HEK293 (cell line): ENCODE data around the gene POM121L2.
A peak's percentile ranks its signal among the peaks of the same experiment; 100 is the strongest.

Source experiments
- ATF2 ChIP-seq: fragments of 450-650 bp; formaldehyde crosslinking; IDR thresholded peaks from 2 replicates; pipeline ENCODE4 v1.5.1; 2016; ENCODE audit warnings: missing biosample characterization, missing genetic modification characterization, low read depth
- FEZF1 ChIP-seq: fragments of 450-650 bp; formaldehyde crosslinking; IDR thresholded peaks from 2 replicates; pipeline ENCODE4 v1.5.1; 2016; ENCODE audit warnings: missing biosample characterization, missing genetic modification characterization
- HOXC10 ChIP-seq: sonication (generic); formaldehyde crosslinking; IDR thresholded peaks from 2 replicates; pipeline ENCODE4 v1.8.1; 2023; ENCODE audit warnings: mild to moderate bottlenecking, missing genetic modification reagents
- IKZF3 ChIP-seq: fragments of 450-650 bp; IDR thresholded peaks from 2 replicates; pipeline ENCODE4 v1.5.0; 2018; ENCODE audit warnings: missing biosample characterization, mild to moderate bottlenecking, missing genetic modification characterization, moderate library complexity
- SALL2 ChIP-seq: fragments of 450-650 bp; formaldehyde crosslinking; IDR thresholded peaks from 2 replicates; pipeline ENCODE4 v1.5.0; 2017; ENCODE audit warnings: missing biosample characterization, mild to moderate bottlenecking, missing genetic modification characterization, borderline replicate concordance
- SP3 ChIP-seq: fragments of 450-650 bp; formaldehyde crosslinking; IDR thresholded peaks from 2 replicates; pipeline ENCODE4 v1.5.1; 2016; ENCODE audit warnings: missing biosample characterization, missing genetic modification characterization
- TRIM28 ChIP-seq: IDR thresholded peaks from 2 replicates; pipeline ENCODE4 v1.6.1; 2011; ENCODE audit warnings: low read length, control low read depth, borderline replicate concordance
- ZNF121 ChIP-seq: fragments of 450-650 bp; formaldehyde crosslinking; IDR thresholded peaks from 2 replicates; pipeline ENCODE4 v1.5.1; 2016; ENCODE audit warnings: missing biosample characterization, missing genetic modification characterization
- ZNF174 ChIP-seq: fragments of 450-650 bp; formaldehyde crosslinking; IDR thresholded peaks from 2 replicates; pipeline ENCODE4 v1.5.0; 2017; ENCODE audit warnings: missing biosample characterization, mild to moderate bottlenecking, missing genetic modification characterization
- ZNF175 ChIP-seq: fragments of 450-650 bp; formaldehyde crosslinking; IDR thresholded peaks from 2 replicates; pipeline ENCODE4 v1.5.1; 2016; ENCODE audit warnings: missing biosample characterization, missing genetic modification characterization
- ZNF18 ChIP-seq: fragments of 450-650 bp; formaldehyde crosslinking; IDR thresholded peaks from 2 replicates; pipeline ENCODE4 v1.5.1; 2016; ENCODE audit warnings: missing biosample characterization, missing genetic modification characterization
- ZNF19 ChIP-seq: fragments of 450-650 bp; formaldehyde crosslinking; IDR thresholded peaks from 2 replicates; pipeline ENCODE4; 2016; ENCODE audit warnings: missing biosample characterization, missing genetic modification characterization, low read depth
- ZNF24 ChIP-seq: fragments of 450-650 bp; formaldehyde crosslinking; IDR thresholded peaks from 2 replicates; pipeline ENCODE4 v1.5.1; 2016; ENCODE audit warnings: missing biosample characterization, missing genetic modification characterization
- ZNF248 ChIP-seq: fragments of 450-650 bp; formaldehyde crosslinking; IDR thresholded peaks from 2 replicates; pipeline ENCODE4 v1.5.1; 2017; ENCODE audit warnings: missing biosample characterization, missing genetic modification characterization
- ZNF311 ChIP-seq: fragments of 450-650 bp; formaldehyde crosslinking; IDR thresholded peaks from 2 replicates; pipeline ENCODE4 v1.5.1; 2017; ENCODE audit warnings: missing biosample characterization, missing genetic modification characterization, borderline replicate concordance
- ZNF324 ChIP-seq: fragments of 450-650 bp; formaldehyde crosslinking; IDR thresholded peaks from 2 replicates; pipeline ENCODE4 v1.5.1; 2016; ENCODE audit warnings: missing biosample characterization, missing genetic modification characterization
- ZNF341 ChIP-seq: fragments of 450-650 bp; formaldehyde crosslinking; IDR thresholded peaks from 2 replicates; pipeline ENCODE4; 2016; ENCODE audit warnings: low read depth, missing biosample characterization, missing genetic modification characterization
- ZNF394 ChIP-seq: fragments of 450-650 bp; formaldehyde crosslinking; IDR thresholded peaks from 2 replicates; pipeline ENCODE4 v1.5.1; 2016; ENCODE audit warnings: missing biosample characterization, missing genetic modification characterization, mild to moderate bottlenecking, moderate library complexity, borderline replicate concordance
- ZNF423 ChIP-seq: fragments of 450-650 bp; formaldehyde crosslinking; IDR thresholded peaks from 2 replicates; pipeline ENCODE4 v1.5.1; 2016; ENCODE audit warnings: missing biosample characterization, missing genetic modification characterization
- ZNF513 ChIP-seq: fragments of 450-650 bp; IDR thresholded peaks from 2 replicates; pipeline ENCODE4 v1.5.1; 2018; ENCODE audit warnings: missing biosample characterization, missing genetic modification characterization
- ZNF571 ChIP-seq: fragments of 450-650 bp; formaldehyde crosslinking; IDR thresholded peaks from 2 replicates; pipeline ENCODE4 v1.5.0; 2017; ENCODE audit warnings: missing biosample characterization, missing genetic modification characterization
- ZNF610 ChIP-seq: fragments of 450-650 bp; formaldehyde crosslinking; IDR thresholded peaks from 2 replicates; pipeline ENCODE4 v1.5.1; 2016; ENCODE audit warnings: missing biosample characterization, missing genetic modification characterization, borderline replicate concordance
- ZNF626 ChIP-seq: fragments of 450-650 bp; sonication (Bioruptor Pico); formaldehyde crosslinking; IDR thresholded peaks from 2 replicates; pipeline ENCODE4 v1.5.1; 2018; ENCODE audit warnings: missing biosample characterization, missing genetic modification characterization, inconsistent platforms
- ZNF701 ChIP-seq: fragments of 450-650 bp; formaldehyde crosslinking; IDR thresholded peaks from 2 replicates; pipeline ENCODE4 v1.5.1; 2016; ENCODE audit warnings: missing biosample characterization, missing genetic modification characterization
- ZSCAN16 ChIP-seq: fragments of 450-650 bp; formaldehyde crosslinking; IDR thresholded peaks from 2 replicates; pipeline ENCODE4 v1.5.1; 2016; ENCODE audit warnings: missing biosample characterization, missing genetic modification characterization
- TF ChIP-seq, protein P1 (sequence below): fragments of 450-650 bp; formaldehyde crosslinking; optimal IDR thresholded peaks from 2 replicates; pipeline ENCODE3; 2016; ENCODE audit warnings: missing biosample characterization, mild to moderate bottlenecking, missing genetic modification characterization
- TF ChIP-seq, protein P2 (sequence below): fragments of 450-650 bp; formaldehyde crosslinking; IDR thresholded peaks from 2 replicates; pipeline ENCODE4 v1.5.1; 2017; ENCODE audit warnings: missing biosample characterization, missing genetic modification characterization
- TF ChIP-seq, protein P3 (sequence below): fragments of 450-650 bp; formaldehyde crosslinking; IDR thresholded peaks from 2 replicates; pipeline ENCODE4 v1.5.1; 2016; ENCODE audit warnings: missing biosample characterization, missing genetic modification characterization
- TF ChIP-seq, protein P4 (sequence below): fragments of 450-650 bp; formaldehyde crosslinking; IDR thresholded peaks from 2 replicates; pipeline ENCODE4 v1.5.1; 2016; ENCODE audit warnings: missing biosample characterization, missing genetic modification characterization

Gene POM121L2

DNA sequence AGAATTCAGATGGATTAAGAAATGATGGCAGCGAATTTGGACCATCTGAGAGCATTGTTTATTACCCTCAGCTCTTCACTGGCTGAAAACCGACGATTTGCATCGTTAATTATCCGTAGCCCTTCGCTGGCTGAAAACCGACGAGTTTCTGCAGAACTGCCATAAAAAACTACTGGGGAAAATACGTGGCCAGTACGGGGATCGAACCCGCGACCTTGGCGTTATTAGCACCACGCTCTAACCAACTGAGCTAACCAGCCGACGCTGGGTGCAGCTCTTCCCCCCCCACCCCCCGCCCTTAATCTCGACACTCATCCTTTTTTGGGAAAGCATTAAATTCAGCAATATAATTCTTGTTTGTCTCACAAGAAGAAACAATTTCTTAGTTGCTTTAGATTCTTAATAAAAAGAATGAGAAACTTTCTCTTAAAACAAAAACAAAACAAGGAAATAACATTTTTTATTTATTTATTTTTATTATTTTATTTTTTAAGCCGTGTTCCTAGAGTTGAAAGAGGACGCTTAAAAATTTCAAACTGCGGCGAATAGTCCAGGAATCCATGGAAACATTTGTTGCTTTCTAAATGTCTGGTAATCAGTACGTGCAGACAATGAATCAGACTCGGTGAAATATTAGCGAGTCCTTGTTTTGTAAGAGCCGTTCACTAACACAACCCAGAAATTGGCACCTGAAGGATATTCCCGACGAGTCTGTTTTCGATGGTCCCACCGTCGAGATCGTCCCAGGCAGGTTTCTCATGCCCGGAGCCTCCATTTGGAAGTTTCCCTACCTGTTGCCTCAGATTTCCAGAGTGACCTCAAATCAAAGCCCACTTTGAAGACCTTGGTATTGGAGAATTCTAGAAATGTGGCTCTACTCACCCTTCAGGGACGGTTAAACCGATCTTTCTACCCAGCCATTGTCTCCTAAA lies 36.8 kb downstream of the POM121L2 start (continued):
- TF ChIP-seq, protein P1, sequence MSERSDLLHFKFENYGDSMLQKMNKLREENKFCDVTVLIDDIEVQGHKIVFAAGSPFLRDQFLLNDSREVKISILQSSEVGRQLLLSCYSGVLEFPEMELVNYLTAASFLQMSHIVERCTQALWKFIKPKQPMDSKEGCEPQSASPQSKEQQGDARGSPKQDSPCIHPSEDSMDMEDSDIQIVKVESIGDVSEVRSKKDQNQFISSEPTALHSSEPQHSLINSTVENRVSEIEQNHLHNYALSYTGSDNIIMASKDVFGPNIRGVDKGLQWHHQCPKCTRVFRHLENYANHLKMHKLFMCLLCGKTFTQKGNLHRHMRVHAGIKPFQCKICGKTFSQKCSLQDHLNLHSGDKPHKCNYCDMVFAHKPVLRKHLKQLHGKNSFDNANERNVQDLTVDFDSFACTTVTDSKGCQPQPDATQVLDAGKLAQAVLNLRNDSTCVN (tag by site-specific recombination): no peak
- TF ChIP-seq TRIM28 (no peak), ZNF121 (tag by site-specific recombination) (0 out of 2 replicates have a peak, but pooled peaks have one; percentile 19), ZNF423 (tag by site-specific recombination) (no peak), ZNF701 (no peak), ZNF341 (tag by site-specific recombination) (peak; percentile 83), ZNF175 (no peak), ZNF324 (tag by site-specific recombination) (peak; percentile 31; the same call in 1 of the 2 replicates), ZNF24 (peak; percentile 71; the same call in 1 of the 2 replicates), ZNF19 (tag by site-specific recombination) (no peak), ZNF174 (tag by site-specific recombination) (no peak), ZNF513 (tag by site-specific recombination) (no peak), ZSCAN16 (tag by site-specific recombination) (no peak), IKZF3 (no peak), HOXC10 (CRISPR knock-in tag) (no peak), ZNF394 (tag by site-specific recombination) (0 out of 2 replicates have a peak, but pooled peaks have one; percentile 31), ZNF18 (no peak), ZNF311 (tag by site-specific recombination) (no peak), ATF2 (tag by site-specific recombination) (no peak), ZNF571 (tag by site-specific recombination) (no peak), SALL2 (tag by site-specific recombination) (no peak), SP3 (tag by site-specific recombination) (no peak), FEZF1 (tag by site-specific recombination) (no peak), ZNF610 (tag by site-specific recombination) (0 out of 2 replicates have a peak, but pooled peaks have one; percentile 31), ZNF248 (no peak), ZNF626 (tag by site-specific recombination) (no peak)
- TF ChIP-seq, protein P2, sequence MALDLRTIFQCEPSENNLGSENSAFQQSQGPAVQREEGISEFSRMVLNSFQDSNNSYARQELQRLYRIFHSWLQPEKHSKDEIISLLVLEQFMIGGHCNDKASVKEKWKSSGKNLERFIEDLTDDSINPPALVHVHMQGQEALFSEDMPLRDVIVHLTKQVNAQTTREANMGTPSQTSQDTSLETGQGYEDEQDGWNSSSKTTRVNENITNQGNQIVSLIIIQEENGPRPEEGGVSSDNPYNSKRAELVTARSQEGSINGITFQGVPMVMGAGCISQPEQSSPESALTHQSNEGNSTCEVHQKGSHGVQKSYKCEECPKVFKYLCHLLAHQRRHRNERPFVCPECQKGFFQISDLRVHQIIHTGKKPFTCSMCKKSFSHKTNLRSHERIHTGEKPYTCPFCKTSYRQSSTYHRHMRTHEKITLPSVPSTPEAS: no peak
- TF ChIP-seq, protein P3, sequence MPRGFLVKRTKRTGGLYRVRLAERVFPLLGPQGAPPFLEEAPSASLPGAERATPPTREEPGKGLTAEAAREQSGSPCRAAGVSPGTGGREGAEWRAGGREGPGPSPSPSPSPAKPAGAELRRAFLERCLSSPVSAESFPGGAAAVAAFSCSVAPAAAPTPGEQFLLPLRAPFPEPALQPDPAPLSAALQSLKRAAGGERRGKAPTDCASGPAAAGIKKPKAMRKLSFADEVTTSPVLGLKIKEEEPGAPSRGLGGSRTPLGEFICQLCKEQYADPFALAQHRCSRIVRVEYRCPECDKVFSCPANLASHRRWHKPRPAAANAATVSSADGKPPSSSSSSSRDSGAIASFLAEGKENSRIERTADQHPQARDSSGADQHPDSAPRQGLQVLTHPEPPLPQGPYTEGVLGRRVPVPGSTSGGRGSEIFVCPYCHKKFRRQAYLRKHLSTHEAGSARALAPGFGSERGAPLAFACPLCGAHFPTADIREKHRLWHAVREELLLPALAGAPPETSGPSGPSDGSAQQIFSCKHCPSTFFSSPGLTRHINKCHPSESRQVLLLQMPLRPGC (tag by site-specific recombination): no peak
- TF ChIP-seq, protein P4, sequence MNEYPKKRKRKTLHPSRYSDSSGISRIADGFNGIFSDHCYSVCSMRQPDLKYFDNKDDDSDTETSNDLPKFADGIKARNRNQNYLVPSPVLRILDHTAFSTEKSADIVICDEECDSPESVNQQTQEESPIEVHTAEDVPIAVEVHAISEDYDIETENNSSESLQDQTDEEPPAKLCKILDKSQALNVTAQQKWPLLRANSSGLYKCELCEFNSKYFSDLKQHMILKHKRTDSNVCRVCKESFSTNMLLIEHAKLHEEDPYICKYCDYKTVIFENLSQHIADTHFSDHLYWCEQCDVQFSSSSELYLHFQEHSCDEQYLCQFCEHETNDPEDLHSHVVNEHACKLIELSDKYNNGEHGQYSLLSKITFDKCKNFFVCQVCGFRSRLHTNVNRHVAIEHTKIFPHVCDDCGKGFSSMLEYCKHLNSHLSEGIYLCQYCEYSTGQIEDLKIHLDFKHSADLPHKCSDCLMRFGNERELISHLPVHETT (tag by site-specific recombination): 0 out of 2 replicates have a peak, but pooled peaks have one; percentile 35
